ENCODE data around the gene IFNL4.

IFNL4 gene

GRCh38 chr19:39196320-39196719 lies 52.3 kb downstream of the IFNL4 start:
- DNase-seq (ENCODE audit: low read depth in 1 of 2, low spot score in 1 of 2): no peak
